GM18499 (cell line): ENCODE measurements around the gene SELENOS.
"Not testable (repeated sequence)": the region's sequence is repeated elsewhere in the genome, so short reads cannot be mapped to it uniquely, and the experiment has no call there.

ENCODE experiments used
- ATAC-seq: cut with Tn5 transposase; IDR thresholded peaks from one replicate; pipeline ENCODE4 v1.9.1; 2021; ENCODE audit warnings: moderate number of reproducible peaks; ENCODE audit not compliant: insufficient read depth, unreplicated experiment

SELENOS gene

DNA sequence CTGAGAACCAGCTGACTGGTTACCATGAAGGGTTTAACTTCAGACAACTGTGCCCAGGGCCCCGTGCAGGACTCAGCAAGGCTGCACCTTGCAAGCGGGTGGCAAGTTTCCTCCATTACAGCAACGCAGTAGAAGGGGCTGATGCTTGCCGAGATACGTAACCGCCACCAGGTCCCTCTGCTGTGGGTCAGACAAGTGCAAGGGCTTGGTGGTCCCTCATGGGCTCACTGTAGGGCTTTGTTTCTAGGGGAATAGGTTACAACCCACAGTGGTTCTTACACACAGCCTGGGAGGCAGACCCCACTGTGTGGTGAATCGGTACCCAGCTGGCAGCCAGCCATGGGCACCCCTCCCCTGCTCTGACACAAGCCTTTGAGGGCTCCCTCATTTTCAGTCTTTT lies 33.2 kb upstream of the SELENOS start:
- no peak for ATAC-seq

DNA sequence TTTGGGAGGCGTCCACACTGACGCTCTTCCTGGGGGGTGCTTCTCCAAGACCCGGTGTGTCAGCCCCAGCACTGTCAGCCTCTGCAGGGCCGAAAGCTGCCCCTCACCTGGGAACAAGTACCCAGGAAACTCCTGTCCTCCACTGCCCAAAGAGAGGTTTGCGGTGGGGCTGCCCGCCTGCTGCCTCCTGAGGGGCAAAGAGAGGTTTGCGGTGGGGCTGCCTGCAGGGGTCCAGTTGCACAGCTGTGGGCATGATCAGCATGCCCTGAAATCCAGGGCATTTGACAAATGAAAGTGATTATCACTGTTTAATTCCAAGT lies 32.8 kb upstream of the SELENOS start:
- no peak for ATAC-seq

DNA sequence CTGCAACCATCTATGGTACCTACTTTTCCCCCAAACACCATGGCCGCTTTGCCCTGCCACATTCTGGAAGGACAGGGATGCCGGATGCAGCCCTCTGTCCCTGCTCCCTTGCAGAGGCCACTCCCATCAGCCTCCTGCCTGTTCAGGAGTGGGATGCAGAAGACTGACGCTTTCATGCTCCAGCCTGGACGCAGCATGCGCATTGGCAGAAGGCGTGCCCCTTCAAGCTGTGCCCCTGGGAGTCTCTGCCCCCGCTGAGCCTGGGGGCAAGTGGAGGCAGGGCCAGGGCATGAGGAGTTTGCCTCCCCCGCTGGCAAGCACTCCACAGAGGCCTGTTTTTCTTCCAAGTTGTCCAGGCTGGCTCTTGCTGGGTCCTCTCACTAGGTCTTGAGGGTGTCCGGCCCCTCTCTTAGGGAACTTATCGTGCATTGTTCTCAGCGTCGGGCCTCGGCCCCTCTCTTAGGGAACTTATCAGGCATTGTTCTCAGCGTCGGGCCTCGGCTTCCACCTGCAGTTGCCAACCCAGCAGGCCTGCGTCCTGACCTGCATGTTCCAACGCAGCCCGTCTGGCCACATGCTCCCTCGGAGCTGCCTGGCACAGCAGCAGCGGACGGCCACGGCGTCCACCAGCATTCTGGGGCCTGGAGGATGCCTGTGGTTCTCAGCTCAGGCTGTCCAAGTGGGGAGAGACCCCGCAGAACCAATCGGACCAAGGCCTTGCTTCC lies 32.3 kb upstream of the SELENOS start:
- ATAC-seq = no peak

DNA sequence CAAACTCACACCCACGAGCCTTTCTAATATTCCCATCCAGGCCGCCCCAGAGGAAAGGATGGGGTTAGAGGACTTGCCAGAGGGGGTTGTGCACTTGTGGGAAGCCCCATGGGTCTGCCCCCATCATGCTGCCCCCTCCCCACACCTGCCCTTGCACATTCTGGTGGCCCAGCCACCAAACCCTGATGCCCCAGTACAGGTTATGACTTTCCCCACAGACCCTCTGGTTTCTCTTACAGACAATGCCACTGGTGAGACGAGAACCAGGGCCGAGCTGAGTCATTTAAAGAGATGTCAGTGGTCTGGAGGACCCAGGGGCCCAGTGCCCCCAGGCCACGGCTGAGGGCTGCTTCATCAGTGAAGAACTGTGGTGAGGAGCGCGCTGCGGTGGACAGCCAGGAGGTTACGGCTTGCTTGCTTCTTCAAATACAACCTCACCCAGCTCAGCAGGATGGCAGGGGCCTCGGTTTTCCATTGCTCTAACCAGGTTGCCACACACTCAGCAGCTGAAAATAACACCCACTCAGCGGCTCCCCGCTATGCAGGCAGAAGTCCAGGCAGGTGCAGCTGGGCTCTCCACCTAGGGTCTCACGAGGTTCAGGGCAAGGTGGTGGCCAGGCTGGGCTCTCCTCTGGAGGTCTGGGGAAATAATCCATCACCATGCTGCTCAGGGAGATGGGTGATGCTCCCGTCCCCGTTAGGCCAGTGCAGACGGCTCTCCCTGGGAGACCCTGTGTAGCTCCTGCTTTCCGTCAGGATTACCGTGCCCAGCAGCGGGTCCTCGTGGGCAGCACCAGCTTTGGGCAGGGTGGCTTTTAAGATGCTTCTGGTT lies 31.5 kb upstream of the SELENOS start:
- no peak for ATAC-seq

DNA sequence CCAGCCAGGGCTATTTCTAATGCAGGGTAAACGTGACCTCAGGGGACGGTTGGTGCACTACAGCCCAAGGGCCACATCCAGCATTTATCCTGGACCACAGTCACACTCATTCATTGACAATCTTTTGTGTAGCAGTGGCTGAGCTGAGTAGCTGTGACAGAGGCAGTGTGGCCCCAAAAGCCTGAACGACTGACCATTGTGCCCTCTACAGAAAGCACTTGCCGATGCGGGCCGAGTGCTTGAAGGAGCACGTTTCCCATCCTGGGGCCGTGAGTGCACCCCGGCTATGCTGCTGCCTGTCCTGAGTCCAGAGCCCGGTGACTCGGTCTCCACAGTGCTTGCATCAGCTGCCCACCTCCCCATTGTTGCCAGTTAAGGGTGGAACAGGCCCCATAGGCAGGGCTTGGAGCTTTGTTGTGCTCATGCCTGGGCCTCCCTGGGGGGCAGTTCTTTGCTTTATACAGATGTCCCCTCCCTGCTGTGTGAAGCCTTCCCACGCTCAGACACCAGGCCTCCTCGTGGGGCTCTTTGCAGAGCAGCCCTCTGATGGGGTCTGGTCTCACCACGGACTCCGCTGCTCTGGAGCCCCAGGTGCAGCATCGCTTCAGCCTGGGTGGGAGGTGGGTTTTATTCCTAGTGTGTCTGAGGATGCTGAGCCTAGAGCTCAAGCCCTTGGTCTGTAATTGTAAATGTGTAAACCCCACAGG lies 30.8 kb upstream of the SELENOS start:
- no peak for ATAC-seq

DNA sequence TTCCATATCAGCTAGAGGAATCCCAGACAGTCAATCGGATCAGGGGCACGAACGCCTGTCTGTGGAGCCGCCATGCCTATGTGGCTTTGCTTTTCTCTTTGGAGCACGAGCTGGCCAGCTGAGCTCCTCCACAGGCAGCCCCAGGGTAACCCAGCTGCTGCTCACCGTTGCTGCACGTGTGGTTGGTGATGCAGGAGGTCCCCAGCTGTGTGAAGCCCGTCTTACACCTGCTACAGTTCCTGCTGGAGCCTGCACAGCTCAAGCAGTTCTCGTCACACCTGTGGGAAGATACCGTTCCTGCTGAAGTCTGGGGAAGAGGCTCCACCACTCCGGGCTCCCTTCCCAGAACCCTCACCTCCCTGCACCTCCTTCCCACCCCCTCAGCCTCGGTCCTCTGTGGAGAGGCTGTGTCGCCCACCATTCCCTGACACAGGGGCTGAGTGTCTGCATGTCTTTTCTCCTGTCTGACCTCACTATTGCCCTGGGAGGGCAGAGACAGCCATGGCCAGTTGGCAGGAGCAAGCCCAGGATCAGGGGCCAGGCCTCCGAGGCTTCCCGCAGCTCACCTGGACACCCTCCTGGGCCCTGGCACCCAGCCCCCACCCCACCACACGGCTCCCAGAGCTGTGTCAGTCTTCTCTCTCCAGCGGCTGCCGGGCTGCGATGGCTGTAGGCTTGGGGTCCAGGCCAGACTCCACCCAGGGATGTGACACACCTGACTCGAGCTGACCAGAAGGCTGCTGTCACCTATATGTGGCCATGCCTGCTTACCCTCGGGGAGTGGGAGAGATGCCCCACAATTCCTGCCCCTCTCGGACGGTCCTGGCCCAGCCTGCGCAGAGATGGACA lies 30.0 kb upstream of the SELENOS start:
- ATAC-seq = no peak

DNA sequence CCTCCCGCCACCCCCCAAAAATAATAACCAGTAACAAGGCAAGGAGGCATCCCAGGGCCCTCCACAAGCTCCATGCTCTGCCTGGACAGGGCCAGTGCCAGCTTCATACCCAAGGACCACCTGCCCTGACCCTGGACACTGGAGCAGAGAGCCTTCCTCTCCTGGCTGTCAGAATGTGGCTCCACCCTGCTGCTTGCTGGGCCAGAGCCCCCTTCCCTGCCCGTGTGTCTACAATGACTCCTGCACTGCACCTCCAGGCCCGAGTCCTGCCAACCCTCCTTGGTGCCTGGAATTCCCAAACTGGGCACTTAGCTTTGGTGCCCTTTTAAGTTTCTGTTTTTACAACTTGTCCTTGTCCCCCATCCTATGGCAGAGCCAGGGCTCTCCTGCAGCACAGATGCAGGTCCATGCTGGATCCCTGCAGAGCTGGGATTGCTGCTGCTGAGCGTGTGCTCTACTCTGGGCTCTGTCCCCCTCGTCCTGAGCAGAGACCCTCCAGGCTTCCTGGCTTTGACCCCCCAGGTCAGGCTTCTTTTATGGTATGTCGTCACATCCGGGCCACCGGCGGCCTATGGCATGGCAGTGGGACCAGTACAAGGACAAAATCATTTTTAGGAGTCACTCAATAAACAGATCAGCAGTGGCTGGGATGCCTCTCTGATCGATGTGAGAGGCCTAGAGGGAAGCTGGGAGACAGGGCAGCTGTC lies 29.2 kb upstream of the SELENOS start:
- ATAC-seq = no peak

DNA sequence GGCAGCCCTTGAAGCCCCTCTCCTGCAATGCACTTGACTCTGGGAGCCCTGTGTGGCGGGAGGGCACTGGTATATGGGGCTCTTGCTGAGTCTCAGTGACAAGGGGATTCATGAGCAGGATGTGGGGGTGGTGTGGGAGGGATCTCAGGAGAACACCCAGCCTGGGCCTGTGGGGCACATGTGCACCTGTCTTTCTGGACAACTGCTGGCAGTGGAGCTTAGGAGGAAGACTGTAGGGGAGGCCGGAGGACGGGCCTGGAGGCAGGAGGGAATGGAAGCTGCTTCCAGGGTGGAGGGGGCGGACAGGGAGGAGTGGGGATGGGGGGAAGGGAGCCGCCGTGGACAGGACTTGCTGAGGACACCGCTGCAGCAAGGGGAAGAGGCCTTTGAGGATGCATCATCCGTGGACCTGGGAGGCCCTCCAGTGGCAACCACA lies 28.6 kb upstream of the SELENOS start:
- no peak for ATAC-seq

DNA sequence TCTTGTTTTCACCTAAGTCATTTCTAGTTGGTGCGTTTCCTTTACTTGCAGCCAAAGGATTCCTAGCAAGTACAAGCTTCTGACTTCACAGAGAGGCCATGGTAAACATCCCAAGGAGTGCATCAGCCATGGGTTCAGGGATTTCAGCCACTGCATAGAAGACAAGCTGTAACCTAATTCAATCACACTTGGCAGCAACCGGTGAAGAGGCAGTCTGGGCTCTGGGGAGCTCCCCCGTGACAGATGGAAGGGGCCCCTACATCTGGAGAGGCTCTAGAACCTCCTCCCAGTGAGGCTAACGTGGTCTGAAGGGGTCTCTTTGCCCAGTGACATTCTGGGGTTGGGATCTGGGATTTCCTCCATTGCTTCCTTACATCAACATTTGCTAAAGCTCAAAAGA lies 26.1 kb upstream of the SELENOS start:
- ATAC-seq = no peak

DNA sequence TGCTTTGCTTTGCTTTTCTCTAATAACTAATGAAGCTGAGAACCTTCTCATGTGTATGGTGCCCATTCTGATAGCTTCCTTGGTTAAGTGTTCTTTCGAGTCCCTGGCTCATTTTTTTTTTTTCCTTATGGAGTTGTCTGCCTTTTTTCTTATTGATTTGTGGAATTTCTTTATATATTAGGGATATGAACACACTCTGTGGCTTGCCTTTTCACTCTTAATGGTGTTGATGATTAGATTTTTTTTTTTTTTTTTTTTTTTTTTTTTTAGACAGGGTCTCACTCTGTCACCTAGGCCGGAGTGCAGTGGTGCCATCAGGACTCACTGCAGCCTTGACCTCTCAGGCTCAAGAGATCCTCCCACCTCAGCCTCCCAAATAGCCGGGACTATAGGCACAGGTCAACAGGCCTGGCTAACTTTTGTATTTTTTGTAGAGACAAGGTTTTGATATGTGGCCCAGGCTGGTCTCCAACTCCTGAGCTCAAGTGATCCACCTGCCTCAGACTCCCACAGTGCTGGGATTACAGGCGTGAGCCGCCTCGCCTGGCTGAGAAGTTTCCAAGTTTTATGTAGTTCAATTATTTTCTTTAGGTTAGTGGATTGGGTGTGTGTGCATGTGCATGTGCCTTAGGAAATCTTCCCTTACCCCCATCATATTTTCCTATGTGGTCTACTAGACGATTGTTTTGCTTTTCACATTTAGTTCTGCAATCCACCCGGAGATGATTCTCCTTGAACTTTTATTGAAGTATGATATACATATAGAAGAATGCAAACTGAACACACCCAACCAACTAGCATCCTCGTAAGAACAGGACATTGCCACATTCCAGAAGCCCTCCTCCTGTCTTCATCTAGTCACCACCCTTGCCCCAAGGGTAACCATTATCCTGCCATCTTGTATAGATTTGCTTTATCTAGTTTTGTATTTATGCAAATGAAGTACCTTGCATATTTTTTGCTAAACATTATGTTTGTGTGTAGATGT lies 19.4 kb upstream of the SELENOS start:
- no peak for ATAC-seq

DNA sequence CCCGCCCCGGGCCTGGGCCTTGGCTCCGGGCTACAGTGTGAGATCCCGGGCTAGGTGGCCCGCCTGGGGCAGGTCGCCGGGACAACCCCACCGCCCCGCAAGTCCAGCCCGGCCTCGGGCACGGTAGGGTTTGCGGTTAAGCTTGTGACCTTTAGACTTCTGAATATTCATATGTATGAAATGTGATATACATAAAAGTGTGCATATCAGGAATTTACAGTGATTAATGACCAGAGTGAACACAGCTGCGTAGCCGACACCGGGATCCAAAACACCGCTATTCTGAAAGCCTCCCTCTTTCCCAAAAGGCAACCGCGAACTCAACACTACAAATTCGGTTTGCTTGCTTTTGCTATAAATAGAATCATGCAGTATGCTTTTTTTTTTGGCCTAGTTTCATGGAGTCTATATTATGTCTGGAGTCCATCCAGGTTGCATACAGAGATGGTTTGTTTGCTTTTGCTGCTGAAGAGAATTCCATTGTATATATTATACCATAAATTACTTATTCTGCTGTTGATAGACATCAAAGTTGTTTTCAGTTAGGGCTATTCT lies 18.4 kb upstream of the SELENOS start:
- no peak for ATAC-seq

DNA sequence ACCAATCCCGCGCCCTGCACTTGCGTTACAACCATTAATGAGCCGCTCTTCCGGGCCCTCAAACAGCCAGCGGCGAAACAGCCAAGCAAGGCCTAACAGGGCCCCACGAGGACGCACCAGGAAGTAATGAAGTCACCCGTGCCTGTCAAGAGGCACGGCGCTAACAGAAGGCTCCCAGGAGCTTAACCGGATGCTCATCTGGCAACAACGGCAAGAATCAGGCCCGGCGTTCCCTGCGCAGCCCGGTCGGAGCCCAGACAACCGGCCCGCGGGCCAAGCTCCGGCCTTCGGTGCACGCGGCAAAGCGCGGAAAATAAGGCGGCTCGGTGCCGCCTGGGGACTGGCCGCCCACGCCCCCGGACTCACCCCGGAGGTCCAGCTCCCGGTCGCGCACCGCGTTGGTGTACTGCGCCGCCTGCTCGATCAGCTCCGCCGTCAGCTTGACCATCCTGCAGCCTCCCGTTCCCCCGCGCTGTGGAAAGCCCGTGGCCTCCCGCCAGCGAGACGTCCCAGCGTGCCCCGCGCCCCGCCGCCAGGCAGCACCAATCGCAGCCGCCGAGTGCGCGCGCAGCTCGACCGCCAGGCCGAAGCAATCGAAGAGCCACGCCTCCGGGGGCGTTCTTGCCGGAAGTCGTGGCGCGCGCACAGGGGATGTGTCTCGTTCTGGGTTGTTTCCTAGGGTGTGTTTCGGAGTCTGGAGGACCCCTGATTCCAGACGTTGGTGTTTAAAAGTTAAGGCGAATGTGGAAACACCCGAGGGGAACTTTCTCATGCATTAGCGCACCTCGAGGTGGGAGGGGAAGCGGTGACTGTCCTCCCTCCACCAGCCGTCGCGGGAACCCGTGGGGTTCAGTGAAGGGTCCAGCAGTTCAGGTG lies 17.7 kb upstream of the SELENOS start, which contains the start of gene SNRPA1:
Gene SNRPA1 (minus strand): TSS at position 518 of the 876 bp plus-strand sequence. CDS start 70 bp downstream, at position 448.
- peak; percentile 52 for ATAC-seq

DNA sequence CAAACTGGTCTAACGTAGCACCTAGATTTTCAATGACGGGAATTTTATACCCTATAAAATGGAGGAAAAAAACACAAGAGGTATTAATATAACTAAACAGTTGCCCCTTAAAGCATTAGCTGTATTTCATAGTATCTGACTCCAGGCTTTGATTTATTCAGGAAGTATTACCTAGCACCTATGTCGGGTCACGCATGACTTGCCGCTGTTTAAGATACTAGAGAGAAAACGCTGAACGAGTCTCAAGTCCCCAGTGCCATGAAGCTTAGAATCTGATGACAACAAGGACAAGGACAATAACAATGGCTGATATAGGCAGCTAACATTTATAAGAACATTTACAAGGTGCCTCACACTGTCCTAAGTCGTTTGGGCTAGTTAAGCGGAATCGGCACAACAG lies 15.8 kb upstream of the SELENOS start:
- ATAC-seq = no peak

DNA sequence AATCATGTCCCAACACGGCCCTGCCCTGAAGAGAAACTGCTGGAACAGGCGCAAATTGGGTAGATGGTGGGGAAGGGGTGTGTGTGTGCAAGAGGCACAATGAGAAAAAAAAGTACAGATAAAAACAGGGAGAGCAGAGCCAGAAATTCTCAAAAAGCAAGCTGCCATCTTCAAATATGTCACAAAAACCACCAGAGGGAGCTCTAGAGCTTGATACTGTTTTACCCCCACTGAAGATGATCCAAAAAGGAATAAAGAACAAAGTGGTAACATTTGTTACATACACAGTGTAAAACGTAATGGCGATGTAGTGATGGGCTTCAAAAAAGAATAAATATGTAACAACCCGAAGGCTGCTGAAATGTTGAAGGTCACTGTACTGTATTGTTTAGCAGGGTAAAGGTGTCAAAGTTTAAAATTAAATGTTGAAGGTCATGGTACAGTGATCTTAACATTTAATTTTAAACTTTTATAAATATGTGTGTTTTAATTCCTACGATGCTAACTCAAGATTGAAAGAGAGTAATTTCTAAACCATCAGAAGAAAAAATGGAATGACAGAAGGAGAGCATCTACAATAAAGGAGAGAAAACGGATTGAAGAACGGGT lies 11.7 kb upstream of the SELENOS start:
- no peak for ATAC-seq

DNA sequence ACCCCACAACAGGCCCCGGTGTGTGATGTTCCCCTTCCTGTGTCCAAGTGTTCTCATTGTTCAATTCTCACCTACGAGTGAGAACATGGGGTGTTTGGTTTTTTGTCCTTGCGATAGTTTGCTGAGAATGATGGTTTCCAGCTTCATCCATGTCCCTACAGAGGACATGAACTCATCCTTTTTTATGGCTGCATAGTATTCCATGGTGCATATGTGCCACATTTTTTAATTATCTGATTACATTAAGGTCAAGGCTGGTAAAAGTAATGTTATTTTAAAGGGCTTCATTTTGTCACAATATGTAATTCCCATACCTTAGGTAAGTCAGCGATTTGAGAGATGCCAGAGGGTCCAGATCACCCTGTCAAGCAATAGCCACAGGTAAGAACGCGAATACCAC lies 10.1 kb upstream of the SELENOS start:
- ATAC-seq = not testable (repeated sequence)

DNA sequence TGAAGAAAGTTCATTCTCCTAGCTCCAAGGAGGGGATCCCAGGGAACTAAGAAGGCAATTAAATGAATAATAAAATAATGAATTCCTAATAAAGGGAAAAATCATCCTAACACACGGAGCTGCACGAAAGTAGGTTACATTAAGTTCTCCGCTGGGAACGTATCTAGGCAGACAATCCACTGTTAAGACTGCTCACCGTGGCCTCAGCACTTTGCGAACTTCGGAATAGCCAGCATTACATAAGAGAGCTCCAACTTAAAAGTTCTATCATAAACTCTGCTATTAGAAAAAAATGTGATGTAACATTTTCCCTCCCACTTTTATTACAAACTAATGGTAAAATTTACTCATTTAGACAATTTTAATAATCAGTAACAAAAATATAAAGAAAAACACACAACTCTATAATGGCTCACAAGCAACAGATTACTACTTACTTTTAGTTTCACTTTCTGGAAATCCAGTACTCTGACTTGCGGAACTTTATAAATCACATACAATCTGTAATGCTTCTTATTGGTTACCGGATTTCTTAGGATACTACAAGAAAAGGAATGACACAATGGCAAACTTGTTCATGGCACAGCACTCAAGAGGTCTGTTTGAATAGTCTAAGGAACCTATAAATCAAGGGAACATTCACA lies 9.3 kb upstream of the SELENOS start:
- ATAC-seq = no peak
